CD14-positive monocyte (primary cell): ENCODE data around the gene UBASH3B. TPM values are rescaled to one million over a fixed set of nuclear protein-coding genes. Genes with fewer than 3 reads are reported as not detected.

ENCODE experiments used
- DNase-seq, 3 donors: peaks; one replicate each; pipeline ENCODE4 v3.0.0-alpha.2; 2011 to 2022
- H2AFZ ChIP-seq: 2 replicates; pipeline ENCODE4 v1.6.0; 2012; ENCODE audit warnings: mild to moderate bottlenecking, low read depth, low read length, inconsistent platforms; ENCODE audit not compliant: insufficient read depth, poor library complexity, severe bottlenecking
- H3K27ac ChIP-seq, 2 donors: 1 replicate in 1 of 2; 2 replicates in 1 of 2; pipeline ENCODE4 v1.5.1; 2012 to 2013; ENCODE audit warnings: low read length in 2 of 2, control low read depth in 1 of 2, inconsistent platforms in 1 of 2, low read depth in 1 of 2, mild to moderate bottlenecking in 1 of 2
- H3K27me3 ChIP-seq, 2 donors: one replicate each; pipeline versions ENCODE4 v1.6.0 to v1.6.1; 2011 to 2013; ENCODE audit warnings: low read length in 2 of 2; ENCODE audit not compliant: control insufficient read depth in 2 of 2, insufficient read depth in 2 of 2
- H3K36me3 ChIP-seq, 2 donors: replicated peaks in 1 of 2; 1 replicate in 1 of 2; 2 replicates in 1 of 2; pipeline versions ENCODE4 v1.5.1 to v1.6.1; 2012 to 2013; ENCODE audit warnings: low read length in 2 of 2, control low read depth in 1 of 2, inconsistent platforms in 1 of 2, mild to moderate bottlenecking in 1 of 2; ENCODE audit not compliant: insufficient read depth in 2 of 2, control insufficient read depth in 1 of 2
- H3K4me1 ChIP-seq, 2 donors: 1 replicate in 1 of 2; 2 replicates in 1 of 2; pipeline versions ENCODE4 v1.5.1 to v1.6.1; 2012 to 2013; ENCODE audit warnings: low read length in 2 of 2, control low read depth in 1 of 2, inconsistent platforms in 1 of 2, mild to moderate bottlenecking in 1 of 2, moderate library complexity in 1 of 2; ENCODE audit not compliant: insufficient read depth in 2 of 2, control insufficient read depth in 1 of 2
- H3K4me2 ChIP-seq: replicated peaks from 2 replicates; pipeline ENCODE3; 2012; ENCODE audit warnings: low read length, moderate library complexity, mild to moderate bottlenecking; ENCODE audit not compliant: poor library complexity, severe bottlenecking; ENCODE audit errors: extremely low read depth
- H3K4me3 ChIP-seq, 3 experiments: fragments of 200-600 bp in 1 of 3; sonication (generic) in 1 of 3; replicated peaks in 1 of 3; 1 replicate in 2 of 3; 2 replicates in 1 of 3; pipeline ENCODE4 v1.5.1; 2011 to 2013; ENCODE audit warnings: low read length in 3 of 3, mild to moderate bottlenecking in 3 of 3, control low read depth in 2 of 3, low read depth in 2 of 3, inconsistent platforms in 1 of 3, moderate library complexity in 1 of 3
- H3K79me2 ChIP-seq: 2 replicates; pipeline ENCODE4 v1.6.0; 2012; ENCODE audit warnings: mild to moderate bottlenecking, control low read depth, inconsistent platforms, low read length, moderate library complexity; ENCODE audit not compliant: insufficient read depth
- H3K9ac ChIP-seq: 2 replicates; pipeline ENCODE4 v1.6.0; 2017; ENCODE audit warnings: low read length, mild to moderate bottlenecking; ENCODE audit not compliant: insufficient read depth, poor library complexity, severe bottlenecking
- H3K9me3 ChIP-seq, 2 donors: replicated peaks in 1 of 2; 1 replicate in 1 of 2; 2 replicates in 1 of 2; pipeline versions ENCODE4 v1.5.1 to v1.6.1; 2012 to 2013; ENCODE audit warnings: low read length in 2 of 2, control low read depth in 1 of 2; ENCODE audit not compliant: control insufficient read depth in 1 of 2, insufficient read depth in 1 of 2
- H4K20me1 ChIP-seq: 2 replicates; pipeline ENCODE4 v1.6.0; 2012; ENCODE audit warnings: mild to moderate bottlenecking, low read length, control low read depth, moderate library complexity; ENCODE audit not compliant: insufficient read depth
- H3K27ac Mint-ChIP-seq, 7 donors: one replicate each; pipeline ENCODE4 v1.8.0; 2020; ENCODE audit warnings: mild to moderate bottlenecking in 7 of 7, mixed read lengths in 7 of 7, moderate library complexity in 6 of 7, inconsistent platforms in 2 of 7
- H3K27me3 Mint-ChIP-seq, 3 donors: one replicate each; pipeline ENCODE4 v1.8.0; 2021 to 2022; ENCODE audit warnings: low read depth in 3 of 3, mild to moderate bottlenecking in 3 of 3, mixed read lengths in 3 of 3, moderate library complexity in 3 of 3, inconsistent platforms in 1 of 3
- H3K36me3 Mint-ChIP-seq, 2 donors: one replicate each; pipeline ENCODE4 v1.8.0; 2020; ENCODE audit warnings: mixed read lengths in 2 of 2, inconsistent platforms in 1 of 2, mild to moderate bottlenecking in 1 of 2
- H3K4me1 Mint-ChIP-seq: one replicate; pipeline ENCODE4 v1.8.0; 2020; ENCODE audit warnings: mild to moderate bottlenecking, mixed read lengths
- H3K4me3 Mint-ChIP-seq, 2 donors: one replicate each; pipeline ENCODE4 v1.8.0; 2020; ENCODE audit warnings: mild to moderate bottlenecking in 2 of 2, mixed read lengths in 2 of 2, moderate library complexity in 1 of 2
- H3K9me3 Mint-ChIP-seq, 7 donors: one replicate each; pipeline ENCODE4 v1.8.0; 2020 to 2022; ENCODE audit warnings: mixed read lengths in 7 of 7, mild to moderate bottlenecking in 6 of 7, moderate library complexity in 6 of 7, inconsistent platforms in 2 of 7
- CTCF ChIP-seq: fragments of 200-600 bp; IDR thresholded peaks from one replicate; pipeline ENCODE4 v1.8.0; 2022; ENCODE audit warnings: antibody characterized with exemption, mild to moderate bottlenecking
- WGBS: methylation state at CpG from one replicate; pipeline ENCODE4 v1.1.5; 2013; ENCODE audit warnings: missing lambda C conversion rate; ENCODE audit not compliant: insufficient coverage; 5-methylcytosine and 5-hydroxymethylcytosine counted together
- intact Hi-C, 2 donors: fragments of 100-400 bp; cut with micrococcal nuclease; formaldehyde crosslinking; loops; one replicate each; pipeline versions ENCODE4 v1.15.0 to v1.15.1; 2023
- polyA plus RNA-seq, 3 donors: library from polyadenylated mRNA; depleted of rRNA in 1 of 3; unstranded in 2 of 3; stranded (reverse) in 1 of 3; fragments of 300-500 nt in 2 of 3; fragments of >200 nt in 1 of 3; fragmentation: Illumina TruSeq in 2 of 3; gene quantifications; 1 replicate in 2 of 3; 2 replicates in 1 of 3; pipeline ENCODE4 v1.2.3, GENCODE V29; 2012 to 2021

UBASH3B gene
- polyA plus RNA-seq, 3 donors, result 3.3 to 13.5 (median 7.1) TPM

- DNase-seq, result no peak
- no peaks in the 10 kb centered on the region for H3K9me3 ChIP-seq
- peaks cover 22 to 32% of the 10 kb centered on the region in 2 donors for H3K4me1 ChIP-seq
- H2AFZ ChIP-seq, result no peak overlapping the region
- H3K79me2 ChIP-seq, result peaks cover 78% of the 10 kb centered on the region
- H3K27ac ChIP-seq, result no peak overlapping the region
- Mint-ChIP-seq H3K27me3 (no peaks in the 10 kb centered on the region), H3K4me3 (no peak overlapping the region), H3K27ac (peak overlapping the region in 2 of 7 donors; percentile 46 to 68), H3K4me1 (peaks cover 43% of the 10 kb centered on the region), H3K9me3 (no peaks in the 10 kb centered on the region), H3K36me3 (peaks cover 12 to 18% of the 10 kb centered on the region in 2 donors)
- H4K20me1 ChIP-seq, result no peaks in the 10 kb centered on the region
- H3K36me3 ChIP-seq, result peaks cover 0 to 2% of the 10 kb centered on the region in 2 donors
- H3K9ac ChIP-seq, result no peak overlapping the region
- H3K27me3 ChIP-seq, result no peaks in the 10 kb centered on the region
- TF ChIP-seq CTCF, result no peak
- WGBS, result 90% methylated on average over 2 of the region's 4 CpGs
- H3K4me3 ChIP-seq, result no peak overlapping the region
- no peak overlapping the region for H3K4me2 ChIP-seq
- intact Hi-C loops, result no loop called here
Observed at GRCh38 chr11:122676638-122677037, 21.1 kb downstream of the UBASH3B start.

GRCh38 chr11:122677256-122677655 is 21.7 kb downstream of the UBASH3B start:
- H3K9me3 ChIP-seq, result no peaks in the 10 kb centered on the region
- peaks cover 22 to 30% of the 10 kb centered on the region in 2 donors for H3K4me1 ChIP-seq
- H3K9ac ChIP-seq, result no peak overlapping the region
- H4K20me1 ChIP-seq, result no peaks in the 10 kb centered on the region
- no peak overlapping the region for H2AFZ ChIP-seq
- Mint-ChIP-seq H3K9me3 (no peaks in the 10 kb centered on the region), H3K4me3 (no peak overlapping the region), H3K27me3 (no peaks in the 10 kb centered on the region), H3K4me1 (peaks cover 44% of the 10 kb centered on the region), H3K27ac (no peak overlapping the region), H3K36me3 (peaks cover 11 to 18% of the 10 kb centered on the region in 2 donors)
- no peak overlapping the region for H3K27ac ChIP-seq
- H3K79me2 ChIP-seq, result peaks cover 79% of the 10 kb centered on the region
- H3K4me2 ChIP-seq, result no peak overlapping the region
- no peaks in the 10 kb centered on the region for H3K36me3 ChIP-seq
- no peak for DNase-seq
- TF ChIP-seq CTCF, result no peak
- 100% methylated on average over 2 of the region's 6 CpGs for WGBS
- H3K4me3 ChIP-seq, result no peak overlapping the region
- intact Hi-C loops, result no loop called here
- H3K27me3 ChIP-seq, result no peaks in the 10 kb centered on the region
